GM12864 (cell line): ENCODE data around the gene CLASRP.
"Not testable (repeated sequence)": the region's sequence is repeated elsewhere in the genome, so short reads cannot be mapped to it uniquely, and the experiment has no call there.

Experiments used
- DNase-seq: peaks from one replicate; pipeline ENCODE4 v3.0.0-alpha.2; 2011; ENCODE audit warnings: low read depth
- H3K4me3 ChIP-seq: 2 replicates; pipeline ENCODE4 v1.5.1; 2011; ENCODE audit warnings: mild to moderate bottlenecking, low read depth, low read length, control low read depth
- TF ChIP-seq, protein P1 (sequence below): IDR thresholded peaks from 2 replicates; pipeline ENCODE4 v1.5.1; 2011; ENCODE audit warnings: low read depth, mild to moderate bottlenecking, moderate library complexity, low read length, control low read depth, inconsistent platforms; ENCODE audit errors: missing control alignments

CLASRP gene

DNA sequence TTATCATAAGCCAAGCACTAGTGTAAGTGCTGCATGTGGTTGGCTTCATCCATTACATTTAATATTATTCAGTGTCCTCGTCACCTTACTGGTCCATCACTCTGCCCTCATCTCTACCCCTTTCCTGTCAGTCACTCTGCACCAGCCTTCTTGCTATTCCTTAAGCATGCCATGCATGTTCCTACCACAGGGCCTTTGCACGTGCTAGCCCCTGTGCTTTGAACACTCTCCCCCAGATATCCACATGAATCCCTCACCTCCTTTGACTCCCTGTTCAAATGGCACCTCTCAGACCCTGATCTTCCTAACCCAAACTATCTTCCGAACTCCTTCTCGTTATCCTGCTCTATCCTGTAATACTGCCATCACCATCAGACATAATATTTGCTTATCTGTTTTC is 40.8 kb upstream of the CLASRP start:
- H3K4me3 ChIP-seq = no peak overlapping the region
- TF ChIP-seq, protein P1, sequence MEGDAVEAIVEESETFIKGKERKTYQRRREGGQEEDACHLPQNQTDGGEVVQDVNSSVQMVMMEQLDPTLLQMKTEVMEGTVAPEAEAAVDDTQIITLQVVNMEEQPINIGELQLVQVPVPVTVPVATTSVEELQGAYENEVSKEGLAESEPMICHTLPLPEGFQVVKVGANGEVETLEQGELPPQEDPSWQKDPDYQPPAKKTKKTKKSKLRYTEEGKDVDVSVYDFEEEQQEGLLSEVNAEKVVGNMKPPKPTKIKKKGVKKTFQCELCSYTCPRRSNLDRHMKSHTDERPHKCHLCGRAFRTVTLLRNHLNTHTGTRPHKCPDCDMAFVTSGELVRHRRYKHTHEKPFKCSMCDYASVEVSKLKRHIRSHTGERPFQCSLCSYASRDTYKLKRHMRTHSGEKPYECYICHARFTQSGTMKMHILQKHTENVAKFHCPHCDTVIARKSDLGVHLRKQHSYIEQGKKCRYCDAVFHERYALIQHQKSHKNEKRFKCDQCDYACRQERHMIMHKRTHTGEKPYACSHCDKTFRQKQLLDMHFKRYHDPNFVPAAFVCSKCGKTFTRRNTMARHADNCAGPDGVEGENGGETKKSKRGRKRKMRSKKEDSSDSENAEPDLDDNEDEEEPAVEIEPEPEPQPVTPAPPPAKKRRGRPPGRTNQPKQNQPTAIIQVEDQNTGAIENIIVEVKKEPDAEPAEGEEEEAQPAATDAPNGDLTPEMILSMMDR = no peak
- no peak for DNase-seq

DNA sequence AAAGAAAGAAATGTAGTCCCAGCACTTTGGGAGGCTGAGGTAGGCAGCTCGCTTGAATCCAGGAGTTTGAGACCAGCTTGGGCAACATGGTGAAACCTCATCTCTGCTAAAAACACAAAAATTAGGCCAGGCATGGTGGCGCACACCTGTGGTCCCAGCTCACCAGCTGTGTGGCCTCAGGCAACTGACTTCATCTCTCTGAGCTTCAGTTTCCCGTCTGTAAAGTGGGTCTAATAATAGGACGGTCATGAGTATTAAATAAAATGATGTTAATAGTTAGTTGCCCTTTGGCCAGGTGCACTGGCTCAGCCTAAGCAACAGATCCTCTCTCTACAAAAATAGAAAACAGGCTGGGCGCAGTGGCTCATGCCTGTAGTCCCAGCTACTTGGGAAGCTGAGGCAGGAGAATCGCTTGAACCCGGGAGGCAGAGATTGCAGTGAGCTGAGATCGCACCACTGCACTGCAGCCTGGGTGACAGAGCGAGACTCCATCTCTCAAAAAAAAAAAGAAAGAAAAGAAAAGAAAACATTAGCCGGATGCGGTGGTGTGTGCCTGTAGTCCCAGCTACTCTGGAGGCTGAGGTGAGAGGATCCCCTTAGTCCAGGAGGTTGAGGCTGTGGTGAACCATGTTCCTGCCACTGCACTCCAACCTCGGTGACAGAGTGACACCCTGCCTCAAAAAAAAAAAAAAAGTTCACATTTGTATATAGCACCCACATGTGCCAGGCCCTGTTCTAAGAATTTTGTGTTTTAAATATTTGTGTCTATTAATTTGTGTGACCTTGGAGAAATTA is 39.5 kb upstream of the CLASRP start:
- not testable (repeated sequence) for H3K4me3 ChIP-seq, DNase-seq

DNA sequence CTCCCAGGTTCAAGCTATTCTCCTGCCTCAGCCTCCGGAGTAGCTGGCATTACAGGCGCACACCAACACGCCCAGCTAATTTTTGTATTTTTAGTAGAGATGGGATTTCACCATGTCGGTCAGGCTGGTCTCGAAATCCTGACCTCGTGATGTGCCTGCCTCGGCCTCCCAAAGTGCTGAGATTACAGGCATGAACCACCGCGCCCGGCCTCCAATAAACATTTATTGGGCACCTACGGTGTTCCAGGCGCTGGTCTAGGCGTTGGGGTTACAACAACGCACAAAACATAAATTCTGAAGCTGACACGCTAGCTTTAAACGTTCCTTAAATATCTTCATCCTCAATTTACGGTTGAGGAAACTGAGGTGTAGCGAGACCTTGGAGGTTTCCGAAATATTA is 38.2 kb upstream of the CLASRP start:
- peak overlapping the region; percentile 45 for H3K4me3 ChIP-seq
- DNase-seq = not testable (repeated sequence)

DNA sequence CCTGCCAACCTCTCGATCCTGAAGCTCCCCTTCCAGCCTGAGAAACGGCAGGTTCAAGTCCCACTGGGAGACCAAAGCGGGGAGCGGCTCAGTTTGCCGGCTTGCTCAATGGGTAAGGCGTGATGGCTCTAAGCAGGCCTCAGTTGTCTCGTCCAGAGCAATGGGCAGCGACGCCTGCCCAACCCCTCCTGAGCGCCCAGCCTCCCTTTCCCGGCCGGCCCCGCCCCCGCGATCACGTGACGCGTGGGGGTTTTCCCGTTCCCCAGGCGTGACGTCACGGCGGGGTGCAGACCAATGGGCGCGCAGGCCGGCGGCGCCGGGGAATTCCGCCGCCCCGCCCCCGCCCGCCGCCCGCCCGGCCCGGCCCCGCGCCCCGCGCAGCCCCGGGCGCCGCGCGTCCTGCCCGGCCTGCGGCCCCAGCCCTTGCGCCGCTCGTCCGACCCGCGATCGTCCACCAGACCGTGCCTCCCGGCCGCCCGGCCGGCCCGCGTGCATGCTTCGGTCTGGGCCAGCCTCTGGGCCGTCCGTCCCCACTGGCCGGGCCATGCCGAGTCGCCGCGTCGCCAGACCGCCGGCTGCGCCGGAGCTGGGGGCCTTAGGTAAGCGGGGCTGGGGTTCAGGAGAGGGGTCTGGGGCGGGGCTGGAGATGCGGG is 37.6 kb upstream of the CLASRP start, which contains the start of gene RELB:
TSS of gene RELB (plus strand) at position 378 of the 653 bp plus-strand sequence. CDS start at position 494, 116 bp downstream.
- no peak for DNase-seq
- peak within 1 kb of the TSS; percentile 87 for H3K4me3 ChIP-seq
- TF ChIP-seq, protein P1 = no peak

DNA sequence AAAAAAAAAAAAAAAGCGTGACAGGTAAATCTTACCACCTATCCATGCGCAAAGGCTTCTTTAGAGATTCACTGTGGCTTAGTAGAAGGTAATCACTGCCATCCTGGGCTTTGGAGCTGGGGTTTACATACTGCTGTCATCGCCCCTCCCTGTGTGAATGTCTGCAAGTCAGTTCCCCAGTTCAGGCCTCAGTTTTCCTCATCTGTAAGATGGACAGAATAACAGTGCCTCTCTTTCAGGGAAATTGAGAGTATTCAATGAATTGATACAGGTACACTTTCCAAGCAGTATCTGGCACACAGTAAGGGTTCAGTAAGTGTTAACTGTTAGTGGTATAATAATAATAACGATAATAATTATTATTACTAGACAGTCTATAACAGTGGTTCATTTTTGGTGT is 35.4 kb upstream of the CLASRP start:
- TF ChIP-seq, protein P1 = no peak
- no peak for DNase-seq
- no peak overlapping the region for H3K4me3 ChIP-seq

DNA sequence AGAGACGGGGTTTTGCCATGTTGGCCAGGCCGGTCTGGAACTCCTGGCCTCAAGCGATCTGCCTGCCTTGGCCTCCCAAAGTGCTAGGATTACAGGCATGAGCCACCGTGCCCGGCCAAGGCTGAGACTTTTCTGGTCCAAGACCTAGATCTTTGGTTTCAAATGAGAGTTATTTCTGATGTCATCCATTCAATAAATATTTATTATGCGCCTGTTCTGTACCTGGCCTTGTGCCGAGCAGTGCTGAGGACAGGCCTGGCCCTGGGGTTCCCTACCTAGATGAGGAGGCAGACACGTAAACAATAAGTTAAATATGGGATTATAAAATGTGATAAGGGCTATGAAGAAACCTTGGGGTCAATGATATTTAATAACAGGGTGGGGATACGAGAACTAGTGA is 33.1 kb upstream of the CLASRP start:
- no peak overlapping the region for H3K4me3 ChIP-seq
- DNase-seq = no peak
- TF ChIP-seq, protein P1 = no peak

DNA sequence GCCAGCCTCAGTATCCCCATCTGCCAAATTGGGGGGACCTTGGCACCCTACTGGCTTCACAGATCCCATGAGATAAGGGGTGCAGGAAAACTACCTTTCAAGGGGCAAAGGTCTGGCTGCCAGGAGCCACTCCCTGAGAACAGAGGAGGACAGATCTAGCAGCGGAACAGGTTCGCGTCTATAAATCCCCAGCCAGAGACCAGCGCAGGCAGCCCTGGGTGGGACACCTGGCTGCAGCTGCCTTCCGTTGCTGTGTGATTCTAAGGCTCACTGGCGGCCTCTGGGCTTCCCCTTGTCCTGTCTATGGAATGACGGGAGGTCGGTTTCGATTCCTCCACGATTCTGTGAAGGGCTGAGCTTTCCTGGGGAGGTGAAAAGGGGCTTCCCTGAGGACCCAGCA is 30.3 kb upstream of the CLASRP start:
- TF ChIP-seq, protein P1 = no peak
- no peak overlapping the region for H3K4me3 ChIP-seq
- DNase-seq = no peak

DNA sequence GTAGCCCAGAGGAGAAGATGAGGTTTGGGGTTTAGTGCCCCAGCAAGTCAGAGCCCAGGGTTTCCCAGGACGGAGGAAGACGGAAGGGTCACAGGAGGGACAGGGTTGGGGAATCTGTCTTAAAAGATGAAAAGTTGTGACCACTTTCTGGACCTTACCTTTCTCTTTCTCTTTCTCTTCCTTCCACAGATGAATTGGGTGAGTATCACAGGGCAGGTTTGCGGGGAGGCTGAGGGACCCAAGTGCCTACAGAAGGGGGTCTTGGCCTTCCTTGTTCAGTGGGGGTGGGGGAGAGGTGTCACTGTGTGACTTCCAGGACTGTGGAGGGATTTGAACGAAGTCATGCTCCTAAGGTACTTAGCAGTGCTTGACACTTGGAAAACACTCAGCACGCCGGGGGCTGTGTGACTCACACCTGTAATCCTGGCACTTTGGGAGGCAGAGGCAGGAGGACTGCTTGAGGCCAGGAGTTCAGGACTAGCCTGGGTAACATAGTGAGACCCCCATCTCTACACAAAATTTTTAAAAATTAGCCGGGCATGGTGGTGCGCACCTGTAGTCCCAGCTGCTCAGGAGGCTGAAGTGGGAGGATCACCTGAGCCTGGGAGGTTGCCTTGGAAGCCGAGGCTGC is 29.1 kb upstream of the CLASRP start:
- no peak overlapping the region for H3K4me3 ChIP-seq
- DNase-seq = no peak
- TF ChIP-seq, protein P1 = no peak
